HepG2 (cell line): ENCODE data around the gene RPS5. TPM values are rescaled to one million over a fixed set of nuclear protein-coding genes. Genes with fewer than 3 reads are reported as not detected.

Experiments used
- CEBPG ChIP-seq: IDR thresholded peaks from 2 replicates; pipeline ENCODE4 v1.6.1; 2016
- CENPT ChIP-seq: sonication (generic); formaldehyde crosslinking; IDR thresholded peaks from 2 replicates; pipeline ENCODE4 v1.8.0; 2022; ENCODE audit warnings: low read depth, mild to moderate bottlenecking, moderate library complexity, missing genetic modification reagents
- GTF3A ChIP-seq: sonication (generic); formaldehyde crosslinking; conservative IDR thresholded peaks from 2 replicates; pipeline ENCODE4 v1.4.0; 2020; ENCODE audit warnings: mild to moderate bottlenecking, missing genetic modification reagents
- HOXA3 ChIP-seq: sonication (generic); formaldehyde crosslinking; IDR thresholded peaks from 2 replicates; pipeline ENCODE4 v1.5.0; 2020; ENCODE audit warnings: missing genetic modification reagents
- ISX ChIP-seq: sonication (generic); formaldehyde crosslinking; conservative IDR thresholded peaks from 2 replicates; pipeline ENCODE4 v1.5.0; 2020; ENCODE audit warnings: missing genetic modification reagents
- MLX ChIP-seq: IDR thresholded peaks from 2 replicates; pipeline ENCODE4 v1.6.1; 2016
- MTF1 ChIP-seq: sonication (generic); formaldehyde crosslinking; IDR thresholded peaks from 2 replicates; pipeline ENCODE4 v1.5.0; 2020; ENCODE audit warnings: missing genetic modification reagents
- NPAS2 ChIP-seq: sonication (generic); formaldehyde crosslinking; IDR thresholded peaks from 2 replicates; pipeline ENCODE4 v1.8.0; 2022; ENCODE audit warnings: mild to moderate bottlenecking, missing genetic modification reagents, borderline replicate concordance
- PBX2 ChIP-seq: IDR thresholded peaks from 2 replicates; pipeline ENCODE4 v1.6.1; 2016; ENCODE audit warnings: control low read depth
- RCOR2 ChIP-seq: IDR thresholded peaks from 2 replicates; pipeline ENCODE4 v1.6.1; 2016; ENCODE audit warnings: missing biosample characterization, missing genetic modification reagents
- RFX3 ChIP-seq: IDR thresholded peaks from 2 replicates; pipeline ENCODE4 v1.6.1; 2016; ENCODE audit warnings: missing biosample characterization, missing genetic modification reagents
- SKI ChIP-seq: fragments of 450-650 bp; IDR thresholded peaks from one replicate; pipeline ENCODE4 v1.6.1; 2018; ENCODE audit warnings: mild to moderate bottlenecking; ENCODE audit not compliant: partially characterized antibody
- SOX6 ChIP-seq, 2 experiments: fragments of 450-650 bp in 1 of 2; sonication (generic) in 1 of 2; formaldehyde crosslinking in 1 of 2; IDR thresholded peaks; 2 replicates each; pipeline versions ENCODE4 v1.4.0 to v1.6.1; 2017 to 2020; ENCODE audit warnings: antibody characterized with exemption in 1 of 2, mild to moderate bottlenecking in 1 of 2, missing genetic modification reagents in 1 of 2
- SP4 ChIP-seq: sonication (generic); formaldehyde crosslinking; IDR thresholded peaks from 2 replicates; pipeline ENCODE4 v1.8.1; 2023; ENCODE audit warnings: mild to moderate bottlenecking, missing genetic modification reagents
- SP5 ChIP-seq: IDR thresholded peaks from 2 replicates; pipeline ENCODE4 v1.6.1; 2016; ENCODE audit warnings: low read depth, borderline replicate concordance
- TARDBP ChIP-seq: sonication (generic); formaldehyde crosslinking; IDR thresholded peaks from 2 replicates; pipeline ENCODE4 v1.8.0; 2022; ENCODE audit warnings: mild to moderate bottlenecking, missing genetic modification reagents
- ZBTB39 ChIP-seq: sonication (generic); formaldehyde crosslinking; IDR thresholded peaks from 2 replicates; pipeline ENCODE4 v1.5.0; 2020; ENCODE audit warnings: missing genetic modification reagents
- ZNF296 ChIP-seq: sonication (generic); formaldehyde crosslinking; conservative IDR thresholded peaks from 2 replicates; pipeline ENCODE4 v1.5.0; 2020; ENCODE audit warnings: mild to moderate bottlenecking, missing genetic modification reagents
- ZNF512B ChIP-seq: sonication (generic); formaldehyde crosslinking; IDR thresholded peaks from 2 replicates; pipeline ENCODE4 v1.5.1; 2020; ENCODE audit warnings: missing genetic modification reagents, mild to moderate bottlenecking, borderline replicate concordance
- ZNF891 ChIP-seq: sonication (generic); formaldehyde crosslinking; IDR thresholded peaks from 2 replicates; pipeline ENCODE4 v1.5.0; 2020; ENCODE audit warnings: mild to moderate bottlenecking, missing genetic modification reagents
- ZXDC ChIP-seq: sonication (generic); formaldehyde crosslinking; IDR thresholded peaks from 2 replicates; pipeline ENCODE4 v1.5.0; 2020; ENCODE audit warnings: mild to moderate bottlenecking, missing genetic modification reagents
- polyA plus RNA-seq, 8 experiments: library from polyadenylated mRNA; depleted of rRNA in 3 of 8; stranded (reverse) in 7 of 8; unstranded in 1 of 8; fragments of >200 nt; fragmentation: Illumina TruSeq in 4 of 8; extraction: Trizol in 4 of 8; gene quantifications; 2 replicates each; pipeline versions ENCODE4 v1.2.1 to v1.2.3, GENCODE V29; 2011 to 2016; ENCODE audit warnings: low read depth in 4 of 8, missing spikeins in 1 of 8, mixed read lengths in 1 of 8; ENCODE audit not compliant: insufficient read depth in 1 of 8
- total RNA-seq, 5 experiments: library from RNA; depleted of rRNA; stranded (reverse); fragments of >200 nt; fragmentation: Illumina TruSeq; extraction: Trizol; gene quantifications; 2 replicates each; pipeline ENCODE4 v1.2.3, GENCODE V29; 2016; ENCODE audit warnings: low read depth in 1 of 5

Gene RPS5
- total and polyA plus RNA-seq, 2 of the 13 experiments (the other 11 are each of a cell fraction or from before 2014, with no cell fraction given) = 1,544 to 4,408 TPM

- TF ChIP-seq MLX (CRISPR knock-in tag) (no peak), ISX (CRISPR knock-in tag) (0 out of 2 replicates have a peak, but pooled peaks have one; percentile 75), SKI (no peak), SP5 (CRISPR knock-in tag) (no peak; the same call in 1 of the 2 replicates), ZNF512B (CRISPR knock-in tag) (no peak), CENPT (CRISPR knock-in tag) (no peak), PBX2 (no peak), SP4 (CRISPR knock-in tag) (peak; percentile 45; the same call in 1 of the 2 replicates), CEBPG (CRISPR knock-in tag) (peak; percentile 69), TARDBP (CRISPR knock-in tag) (peak; percentile 84), HOXA3 (CRISPR knock-in tag) (peak; percentile 68; the same call in 1 of the 2 replicates), NPAS2 (CRISPR knock-in tag) (no peak), ZNF891 (CRISPR knock-in tag) (peak; percentile 86; the same call in 1 of the 2 replicates), GTF3A (CRISPR knock-in tag) (no peak), RCOR2 (no peak), ZBTB39 (no peak), MTF1 (no peak), SOX6 (IDR thresholded peaks at IDR 0.05) (no peak), SOX6 (CRISPR knock-in tag; IDR thresholded peaks at IDR 0.05) (peak; percentile 46), ZXDC (CRISPR knock-in tag) (peak; percentile 70), RFX3 (no peak), ZNF296 (CRISPR knock-in tag) (no peak)
Observed at GRCh38 chr19:58386576-58387337, at the start of gene RPS5 (continued).
